ENCODE data around the gene IL6R.

DNA sequence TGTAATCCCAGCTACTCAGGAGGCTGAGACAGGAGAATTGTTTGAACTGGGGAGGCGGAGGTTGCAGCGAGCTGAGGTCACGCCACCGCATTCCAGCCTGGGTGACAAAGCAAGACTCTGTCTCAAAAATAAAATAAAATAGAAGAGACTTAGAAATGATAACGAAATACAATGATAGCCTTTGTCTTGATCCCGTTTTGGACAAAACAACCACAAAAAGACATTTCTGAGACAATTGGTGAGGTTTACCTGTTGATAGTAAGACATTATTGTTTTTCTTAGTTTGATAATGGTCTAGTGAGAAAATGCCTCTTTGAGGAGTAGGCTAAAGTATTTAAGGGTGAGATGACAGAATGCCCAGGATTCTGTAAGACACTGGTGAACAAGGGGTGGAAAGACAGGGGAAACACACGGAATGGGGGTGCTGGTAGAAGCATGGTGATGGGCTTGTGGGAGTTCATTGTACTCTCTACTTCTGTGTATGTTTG is 109.0 kb downstream of the IL6R start:
- TF ChIP-seq, protein P1, sequence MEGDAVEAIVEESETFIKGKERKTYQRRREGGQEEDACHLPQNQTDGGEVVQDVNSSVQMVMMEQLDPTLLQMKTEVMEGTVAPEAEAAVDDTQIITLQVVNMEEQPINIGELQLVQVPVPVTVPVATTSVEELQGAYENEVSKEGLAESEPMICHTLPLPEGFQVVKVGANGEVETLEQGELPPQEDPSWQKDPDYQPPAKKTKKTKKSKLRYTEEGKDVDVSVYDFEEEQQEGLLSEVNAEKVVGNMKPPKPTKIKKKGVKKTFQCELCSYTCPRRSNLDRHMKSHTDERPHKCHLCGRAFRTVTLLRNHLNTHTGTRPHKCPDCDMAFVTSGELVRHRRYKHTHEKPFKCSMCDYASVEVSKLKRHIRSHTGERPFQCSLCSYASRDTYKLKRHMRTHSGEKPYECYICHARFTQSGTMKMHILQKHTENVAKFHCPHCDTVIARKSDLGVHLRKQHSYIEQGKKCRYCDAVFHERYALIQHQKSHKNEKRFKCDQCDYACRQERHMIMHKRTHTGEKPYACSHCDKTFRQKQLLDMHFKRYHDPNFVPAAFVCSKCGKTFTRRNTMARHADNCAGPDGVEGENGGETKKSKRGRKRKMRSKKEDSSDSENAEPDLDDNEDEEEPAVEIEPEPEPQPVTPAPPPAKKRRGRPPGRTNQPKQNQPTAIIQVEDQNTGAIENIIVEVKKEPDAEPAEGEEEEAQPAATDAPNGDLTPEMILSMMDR (IDR thresholded peaks at IDR 0.05; ENCODE audit: poor library complexity): no peak
- TF ChIP-seq EZH2 (IDR thresholded peaks at IDR 0.05; ENCODE audit: borderline replicate concordance): no peak
